WI38 (cell line): Measurements from ENCODE around the gene ADCK1.
A peak's percentile ranks its signal among the peaks of the same experiment; 100 is the strongest.
"Not testable (repeated sequence)": the region's sequence is repeated elsewhere in the genome, so short reads cannot be mapped to it uniquely, and the experiment has no call there.

Source experiments
- H3K4me3 ChIP-seq: 2 replicates; pipeline ENCODE4 v1.5.1; 2011; ENCODE audit warnings: low read depth, mild to moderate bottlenecking, control low read depth, low read length
- CTCF ChIP-seq: IDR thresholded peaks from 2 replicates; pipeline ENCODE4 v1.5.1; 2012; ENCODE audit warnings: low read depth, mild to moderate bottlenecking, control low read depth, low read length

The ADCK1 gene

DNA sequence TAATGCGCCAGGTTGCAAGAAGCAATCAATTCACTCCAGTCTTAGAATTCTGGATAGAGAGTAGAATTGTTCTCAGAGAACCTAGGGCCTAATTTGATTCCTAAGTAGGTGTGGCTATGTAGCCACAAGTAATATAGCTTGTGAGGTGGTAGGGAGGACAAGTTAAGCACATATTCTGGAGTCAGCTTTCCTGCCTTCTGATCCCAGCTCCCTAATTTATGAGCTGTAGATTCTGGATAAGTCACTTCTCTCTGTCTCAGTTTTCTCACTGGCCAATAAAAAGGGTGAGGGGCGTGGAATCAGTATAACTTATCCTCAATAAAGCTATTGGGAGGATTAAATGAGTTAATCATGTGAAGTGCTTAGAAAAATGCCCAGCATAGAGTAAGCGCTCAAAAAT lies 35.9 kb upstream of the ADCK1 start:
- TF ChIP-seq CTCF: no peak

DNA sequence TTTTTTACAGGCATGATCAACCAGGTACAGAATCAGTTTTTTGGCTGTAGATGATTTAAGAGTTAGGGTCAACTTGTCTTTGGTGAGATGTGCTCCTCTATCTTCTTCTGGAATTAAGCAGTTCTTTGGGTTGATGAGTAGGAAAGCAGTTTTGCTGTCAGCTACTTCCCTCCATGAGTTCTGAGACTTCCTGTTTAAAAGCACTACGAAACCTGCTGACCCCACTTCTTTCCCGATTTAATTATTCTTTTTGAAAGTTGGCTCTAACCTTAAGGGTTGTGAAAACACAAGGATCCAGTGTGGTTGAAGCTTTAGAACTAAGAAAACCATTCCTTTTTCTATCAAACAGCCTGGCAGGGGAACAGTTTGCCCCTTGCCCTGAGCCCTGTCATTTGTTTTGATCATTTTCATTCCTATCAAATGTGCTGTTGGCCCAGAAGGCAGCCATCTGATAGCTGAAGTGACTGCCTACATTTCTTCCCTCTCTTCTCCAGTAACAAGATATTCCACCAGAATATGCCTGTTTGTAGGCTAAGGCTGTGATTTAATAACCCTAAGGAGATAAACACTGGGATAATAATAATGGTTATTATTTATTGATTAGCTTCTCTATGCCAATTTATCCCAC lies 31.4 kb upstream of the ADCK1 start:
- H3K4me3 ChIP-seq: not testable (repeated sequence)

More for the DNA sequence above, 35.9 kb upstream of the ADCK1 start:
- H3K4me3 ChIP-seq: no peak overlapping the region

DNA sequence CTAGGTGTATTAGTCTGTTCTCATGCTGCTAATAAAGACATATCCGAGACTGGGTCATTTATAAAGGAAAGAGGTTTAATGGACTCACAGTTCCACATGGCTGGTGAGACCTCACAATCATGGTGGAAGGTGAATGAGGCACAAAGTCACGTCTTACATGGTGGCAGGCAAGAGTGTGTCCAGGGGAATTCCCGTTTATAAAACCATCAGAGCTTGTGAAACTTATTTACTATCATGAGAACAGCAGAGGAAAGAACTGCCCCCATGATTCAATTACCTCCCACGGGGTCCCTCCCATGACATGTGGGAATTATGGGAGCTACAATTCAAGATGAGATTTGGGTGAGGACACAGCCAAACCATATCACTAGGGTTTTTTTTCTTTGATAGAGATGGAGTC lies 25.9 kb upstream of the ADCK1 start:
- not testable (repeated sequence) for H3K4me3 ChIP-seq

GRCh38 chr14:77782202-77782601 lies 17.7 kb upstream of the ADCK1 start:
- H3K4me3 ChIP-seq: no peak overlapping the region
- no peak for TF ChIP-seq CTCF

GRCh38 chr14:77786148-77786547 lies 13.8 kb upstream of the ADCK1 start:
- TF ChIP-seq CTCF: no peak
- H3K4me3 ChIP-seq: no peak overlapping the region

- TF ChIP-seq CTCF: no peak
- no peak overlapping the region for H3K4me3 ChIP-seq
Observed at GRCh38 chr14:77790566-77791224, 9.2 kb upstream of the ADCK1 start.

GRCh38 chr14:77791225-77791600 lies 8.7 kb upstream of the ADCK1 start:
- H3K4me3 ChIP-seq: no peak overlapping the region
- no peak for TF ChIP-seq CTCF

- not testable (repeated sequence) for H3K4me3 ChIP-seq
Observed at GRCh38 chr14:77793255-77793654, 6.7 kb upstream of the ADCK1 start.

GRCh38 chr14:77794357-77794756 lies 5.6 kb upstream of the ADCK1 start:
- H3K4me3 ChIP-seq: no peak overlapping the region
- TF ChIP-seq CTCF: no peak

GRCh38 chr14:77799456-77799855 lies 453 bp upstream of the ADCK1 start:
- H3K4me3 ChIP-seq: peak overlapping the region; percentile 75
